Choroid plexus epithelial cell (primary cell): ENCODE results near the gene C14orf132.

Experiments
- DNase-seq: peaks from one replicate; pipeline ENCODE4 v3.0.0-alpha.2; 2010; ENCODE audit warnings: low read depth
- H3K4me3 ChIP-seq: 2 replicates; pipeline ENCODE4 v1.5.1; 2011; ENCODE audit warnings: low read depth, mild to moderate bottlenecking, control low read depth, low read length, moderate library complexity
- TF ChIP-seq, protein P1 (sequence below): conservative IDR thresholded peaks from 2 replicates; pipeline ENCODE4 v1.5.1; 2011; ENCODE audit warnings: low read depth, mild to moderate bottlenecking, control low read depth, inconsistent platforms, low read length, moderate library complexity

Gene C14orf132

GRCh38 chr14:96059519-96060135, 20.5 kb downstream of the C14orf132 start:
- no peak for DNase-seq
- H3K4me3 ChIP-seq = no peak overlapping the region
- TF ChIP-seq, protein P1, sequence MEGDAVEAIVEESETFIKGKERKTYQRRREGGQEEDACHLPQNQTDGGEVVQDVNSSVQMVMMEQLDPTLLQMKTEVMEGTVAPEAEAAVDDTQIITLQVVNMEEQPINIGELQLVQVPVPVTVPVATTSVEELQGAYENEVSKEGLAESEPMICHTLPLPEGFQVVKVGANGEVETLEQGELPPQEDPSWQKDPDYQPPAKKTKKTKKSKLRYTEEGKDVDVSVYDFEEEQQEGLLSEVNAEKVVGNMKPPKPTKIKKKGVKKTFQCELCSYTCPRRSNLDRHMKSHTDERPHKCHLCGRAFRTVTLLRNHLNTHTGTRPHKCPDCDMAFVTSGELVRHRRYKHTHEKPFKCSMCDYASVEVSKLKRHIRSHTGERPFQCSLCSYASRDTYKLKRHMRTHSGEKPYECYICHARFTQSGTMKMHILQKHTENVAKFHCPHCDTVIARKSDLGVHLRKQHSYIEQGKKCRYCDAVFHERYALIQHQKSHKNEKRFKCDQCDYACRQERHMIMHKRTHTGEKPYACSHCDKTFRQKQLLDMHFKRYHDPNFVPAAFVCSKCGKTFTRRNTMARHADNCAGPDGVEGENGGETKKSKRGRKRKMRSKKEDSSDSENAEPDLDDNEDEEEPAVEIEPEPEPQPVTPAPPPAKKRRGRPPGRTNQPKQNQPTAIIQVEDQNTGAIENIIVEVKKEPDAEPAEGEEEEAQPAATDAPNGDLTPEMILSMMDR = no peak

DNA sequence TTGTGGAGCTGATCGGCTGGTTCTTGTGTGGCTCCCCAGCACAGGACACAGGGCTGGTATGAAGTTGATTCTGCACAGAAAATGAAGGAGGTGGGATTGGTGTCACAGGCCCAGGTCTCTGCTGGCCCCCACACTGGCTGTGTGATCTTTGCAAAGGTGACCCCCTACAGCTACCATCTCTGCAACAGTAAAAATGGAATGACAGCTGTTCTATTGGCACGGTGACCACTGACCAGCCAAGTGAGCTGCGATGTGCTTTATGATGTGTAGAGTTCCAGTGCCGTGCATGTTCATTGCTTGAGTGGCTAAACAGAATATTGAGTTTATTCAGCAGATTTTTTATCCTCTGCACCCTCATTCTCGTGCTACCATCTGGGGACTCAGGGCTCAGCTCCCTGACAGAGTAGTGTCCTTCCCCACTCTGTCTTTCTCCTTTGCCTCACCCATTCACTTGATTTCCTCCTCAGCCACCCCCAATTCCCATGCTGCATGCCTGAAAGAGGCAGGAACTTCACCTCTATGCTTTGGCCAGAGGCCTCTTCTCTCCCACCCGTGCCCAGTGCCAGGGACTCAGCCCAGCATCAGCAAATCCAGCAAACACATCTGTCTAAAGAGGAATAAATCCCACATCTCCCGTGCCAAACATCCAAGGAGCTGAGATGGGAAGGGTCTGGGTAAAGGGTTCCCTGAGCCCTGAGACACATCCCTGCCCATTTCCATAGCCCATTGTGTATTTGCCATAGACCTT, 21.2 kb downstream of the C14orf132 start:
- H3K4me3 ChIP-seq = no peak overlapping the region
- TF ChIP-seq, protein P1 = no peak
- DNase-seq = no peak

DNA sequence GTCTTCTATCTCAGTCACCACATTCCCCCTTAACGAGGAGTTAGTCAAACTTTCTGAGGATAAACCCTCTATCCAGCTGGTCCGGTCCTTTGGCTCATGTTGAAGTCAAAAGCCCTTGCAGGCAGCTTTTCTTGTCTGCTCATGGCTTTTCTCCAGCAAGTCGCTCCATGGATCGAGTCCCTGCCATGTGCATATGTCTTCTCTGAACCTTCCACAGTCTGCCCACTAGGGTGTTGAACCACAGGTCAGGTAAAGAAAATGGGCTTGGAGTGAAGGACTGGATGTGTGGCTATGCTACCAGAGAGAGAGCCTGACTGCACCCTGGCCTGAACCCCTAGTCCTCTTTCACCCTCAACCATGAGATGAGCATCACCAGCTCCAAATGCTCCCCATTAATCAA, 22.8 kb downstream of the C14orf132 start:
- no peak overlapping the region for H3K4me3 ChIP-seq
- DNase-seq = no peak
- TF ChIP-seq, protein P1 = no peak

- TF ChIP-seq, protein P1 = no peak
- no peak overlapping the region for H3K4me3 ChIP-seq
- no peak for DNase-seq
Observed at GRCh38 chr14:96062506-96062905, 23.3 kb downstream of the C14orf132 start.

GRCh38 chr14:96064866-96065265, 25.7 kb downstream of the C14orf132 start:
- no peak overlapping the region for H3K4me3 ChIP-seq
- TF ChIP-seq, protein P1 = no peak
- no peak for DNase-seq

GRCh38 chr14:96065661-96066459, 26.7 kb downstream of the C14orf132 start:
- H3K4me3 ChIP-seq = no peak overlapping the region
- no peak for DNase-seq
- TF ChIP-seq, protein P1 = no peak
